CD1c-positive myeloid dendritic cell (primary cell): ENCODE results near the gene DCUN1D3.
"Not testable (repeated sequence)": the region's sequence is repeated elsewhere in the genome, so short reads cannot be mapped to it uniquely, and the experiment has no call there.

ENCODE experiments used
- DNase-seq: peaks from one replicate; pipeline ENCODE4 v3.0.0-alpha.2; 2016; ENCODE audit errors: extremely low spot score

DCUN1D3 gene

DNA sequence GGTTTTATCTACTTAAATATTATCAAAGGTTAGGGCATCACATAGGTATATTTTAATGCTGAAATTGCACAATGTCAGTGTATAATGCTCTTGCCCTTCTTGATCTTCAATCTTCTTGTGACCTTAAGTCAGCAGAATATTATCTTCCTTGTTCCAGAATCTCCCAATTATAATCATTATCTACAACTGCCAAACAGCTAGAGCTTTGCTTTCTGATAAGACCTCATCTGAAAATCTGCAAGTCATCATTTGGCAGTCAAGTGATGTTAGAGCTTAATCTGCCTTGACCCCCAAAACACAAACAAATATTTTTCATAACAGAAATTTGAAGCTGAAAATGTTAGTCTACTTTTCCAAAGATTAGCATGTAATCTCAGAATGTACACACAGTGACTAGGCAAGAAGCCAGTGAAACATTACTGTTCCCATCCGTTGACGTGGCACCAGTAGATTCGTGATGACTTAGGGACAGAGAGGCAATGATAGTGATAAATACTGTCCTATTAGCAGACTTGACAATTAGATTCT, 74.1 kb downstream of the DCUN1D3 start:
- no peak for DNase-seq

DNA sequence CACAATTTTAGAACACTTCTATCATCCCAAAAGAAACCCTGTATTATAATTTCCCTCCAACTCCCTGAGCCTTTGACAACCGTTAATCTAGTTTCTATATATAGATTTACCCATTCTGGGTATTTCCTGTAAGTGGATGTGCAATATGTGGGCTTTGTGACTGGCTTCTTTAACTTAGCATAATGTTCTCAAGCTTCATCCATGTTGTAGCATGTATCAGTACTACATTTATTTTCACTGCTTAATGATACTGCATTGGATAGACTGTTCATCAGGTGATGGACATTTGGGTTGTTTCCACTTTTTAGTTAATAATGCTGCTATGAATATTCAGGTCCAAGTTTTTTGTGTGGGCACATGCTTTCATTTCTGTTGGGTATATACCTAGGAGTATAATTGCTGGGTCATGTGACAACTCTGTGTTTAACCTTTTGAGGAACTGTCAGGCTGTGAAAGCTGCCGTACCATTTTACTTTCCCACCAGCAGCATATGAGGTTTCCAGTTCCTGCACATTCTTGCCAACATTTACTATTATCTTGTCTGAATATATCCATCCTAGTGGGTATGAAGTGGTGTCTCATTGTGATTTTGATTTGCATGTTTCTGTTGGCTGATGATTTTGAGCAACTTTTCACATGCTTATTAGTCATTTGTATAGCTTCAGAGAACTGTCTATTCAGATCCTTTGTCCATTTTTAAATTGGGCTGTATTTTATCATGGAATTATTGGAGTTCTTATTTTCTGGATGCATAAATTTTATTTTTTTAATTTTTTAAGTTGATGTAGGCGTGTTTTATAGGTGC, 77.4 kb downstream of the DCUN1D3 start:
- no peak for DNase-seq

DNA sequence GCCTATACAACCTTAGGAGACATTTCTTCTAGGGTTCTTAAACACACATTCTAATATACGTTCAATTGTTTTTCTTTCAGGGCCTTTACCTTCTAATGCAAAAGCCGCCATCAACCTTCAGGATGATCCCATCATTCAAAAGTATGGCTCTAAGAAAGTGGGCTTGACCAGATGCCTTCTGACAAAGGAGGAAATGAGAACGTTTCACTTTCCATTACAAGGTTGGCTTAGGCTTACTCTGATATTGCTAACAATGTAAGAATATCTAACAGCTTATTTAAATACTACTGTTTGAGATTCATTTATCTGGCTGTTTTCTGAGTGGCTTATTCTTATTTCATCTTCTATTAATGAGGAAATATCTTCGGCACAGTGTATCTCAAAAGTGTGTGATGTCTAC, 78.5 kb downstream of the DCUN1D3 start:
- DNase-seq, result no peak

DNA sequence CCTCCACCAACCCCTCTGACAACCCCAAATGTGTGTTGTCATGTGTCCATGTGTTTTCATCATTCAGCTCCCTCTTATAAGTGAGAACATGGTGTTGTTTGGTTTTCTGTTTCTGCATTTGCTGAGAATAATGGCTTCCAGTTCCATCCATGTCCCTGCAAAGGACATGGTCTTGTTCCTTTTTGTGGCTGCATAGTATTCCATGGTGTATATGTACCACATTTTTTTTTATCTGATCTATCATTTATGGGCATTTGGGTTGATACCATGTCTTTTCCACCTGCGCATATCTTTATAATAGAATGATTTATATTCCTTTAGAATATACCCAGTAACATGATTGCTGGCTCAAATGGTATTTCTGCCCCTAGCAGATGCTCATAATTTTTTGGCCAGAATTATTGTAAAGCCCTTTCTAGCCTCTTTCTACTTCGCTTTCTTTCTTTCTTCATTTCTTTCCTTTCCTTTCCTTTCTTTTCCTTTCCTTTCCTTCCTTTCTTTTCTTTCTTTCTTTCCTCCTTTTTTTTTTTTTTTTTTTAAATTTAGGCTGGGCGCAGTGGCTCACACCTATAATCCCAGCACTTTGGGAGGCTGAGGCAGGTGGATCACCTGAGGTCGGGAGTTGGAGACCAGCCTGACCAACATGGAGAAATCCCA, 81.1 kb downstream of the DCUN1D3 start:
- DNase-seq, result no peak

DNA sequence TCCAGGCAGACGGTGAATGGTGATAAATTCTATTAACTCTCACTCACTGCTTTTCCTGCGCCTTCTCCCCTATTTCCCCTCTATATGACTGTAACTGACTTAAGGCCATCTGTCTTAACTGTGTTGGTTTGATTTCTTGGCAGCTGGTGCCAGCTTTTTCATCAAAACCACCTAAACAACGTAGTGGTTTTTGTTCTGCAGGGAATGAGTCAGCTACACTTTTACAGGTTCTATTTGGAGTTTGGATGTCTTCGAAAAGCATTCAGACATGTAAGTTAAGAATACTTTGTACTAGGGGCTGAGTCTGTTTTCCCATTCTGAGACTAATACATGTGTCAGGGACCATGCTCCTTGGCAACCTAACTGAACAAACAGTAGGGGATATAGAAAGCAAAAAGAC, 85.4 kb downstream of the DCUN1D3 start:
- no peak for DNase-seq

DNA sequence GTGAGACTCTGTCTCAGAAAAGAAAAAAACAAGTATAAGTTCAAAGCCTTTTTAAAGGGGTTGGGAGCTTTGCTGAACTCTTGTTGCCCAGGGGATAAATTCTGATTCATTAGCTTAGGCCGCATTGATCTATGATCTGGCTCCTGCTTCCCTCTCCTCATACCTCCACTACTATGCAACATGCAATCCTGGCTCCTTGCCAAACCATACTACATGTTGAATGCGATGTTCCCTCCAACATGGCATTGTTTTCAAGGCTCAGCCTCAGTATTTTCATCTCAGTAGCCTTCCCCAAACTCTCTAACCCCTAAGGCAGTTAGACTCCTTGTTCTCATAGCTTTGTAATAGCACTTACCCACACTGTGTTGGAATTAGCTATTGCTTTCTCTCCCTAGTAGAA, 87.6 kb downstream of the DCUN1D3 start:
- DNase-seq, result no peak

DNA sequence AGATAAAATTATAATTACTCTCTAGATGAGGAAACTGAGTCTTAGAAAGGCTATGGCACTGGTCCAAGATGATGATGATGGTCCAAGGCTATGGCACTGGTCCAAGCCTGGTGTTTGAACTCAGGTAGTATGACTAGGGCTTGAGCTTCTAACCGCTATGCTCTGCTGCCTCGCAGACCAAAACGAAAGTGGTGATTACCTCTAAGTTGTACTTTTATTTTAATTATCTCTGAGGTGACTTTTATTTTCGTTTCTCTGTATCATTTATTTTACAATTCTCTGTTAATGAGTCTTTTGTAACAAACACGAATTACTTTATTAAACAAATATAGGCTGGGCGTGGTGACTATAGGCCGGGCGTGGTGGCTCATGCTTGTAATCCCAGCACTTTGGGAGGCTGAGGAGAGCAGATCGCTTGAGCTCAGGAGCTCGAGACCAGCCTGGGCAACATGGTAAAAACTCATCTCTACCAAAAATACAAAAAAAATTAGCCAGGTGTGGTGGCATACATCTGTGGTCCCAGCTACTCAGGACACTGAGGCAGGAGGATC, 88.2 kb downstream of the DCUN1D3 start:
- no peak for DNase-seq

DNA sequence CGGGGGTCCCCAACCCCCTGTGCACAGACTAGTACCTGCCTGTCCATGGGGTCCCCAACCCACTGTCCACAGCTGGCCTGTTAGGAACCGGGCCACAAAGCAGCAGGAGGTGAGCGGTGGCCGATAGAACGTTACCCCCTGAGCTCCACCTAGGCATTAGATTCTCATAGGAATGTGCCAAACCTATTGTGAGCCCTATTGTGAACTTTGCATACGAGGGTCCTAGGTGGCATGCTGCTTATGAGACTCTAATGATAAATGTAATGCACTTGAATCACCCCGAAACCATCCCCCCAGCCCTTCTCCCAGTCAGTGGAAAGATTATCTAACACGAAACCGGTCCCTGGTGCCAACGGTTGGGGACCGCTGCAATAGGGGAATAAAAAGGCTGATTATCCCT, 92.3 kb downstream of the DCUN1D3 start:
- no peak for DNase-seq

DNA sequence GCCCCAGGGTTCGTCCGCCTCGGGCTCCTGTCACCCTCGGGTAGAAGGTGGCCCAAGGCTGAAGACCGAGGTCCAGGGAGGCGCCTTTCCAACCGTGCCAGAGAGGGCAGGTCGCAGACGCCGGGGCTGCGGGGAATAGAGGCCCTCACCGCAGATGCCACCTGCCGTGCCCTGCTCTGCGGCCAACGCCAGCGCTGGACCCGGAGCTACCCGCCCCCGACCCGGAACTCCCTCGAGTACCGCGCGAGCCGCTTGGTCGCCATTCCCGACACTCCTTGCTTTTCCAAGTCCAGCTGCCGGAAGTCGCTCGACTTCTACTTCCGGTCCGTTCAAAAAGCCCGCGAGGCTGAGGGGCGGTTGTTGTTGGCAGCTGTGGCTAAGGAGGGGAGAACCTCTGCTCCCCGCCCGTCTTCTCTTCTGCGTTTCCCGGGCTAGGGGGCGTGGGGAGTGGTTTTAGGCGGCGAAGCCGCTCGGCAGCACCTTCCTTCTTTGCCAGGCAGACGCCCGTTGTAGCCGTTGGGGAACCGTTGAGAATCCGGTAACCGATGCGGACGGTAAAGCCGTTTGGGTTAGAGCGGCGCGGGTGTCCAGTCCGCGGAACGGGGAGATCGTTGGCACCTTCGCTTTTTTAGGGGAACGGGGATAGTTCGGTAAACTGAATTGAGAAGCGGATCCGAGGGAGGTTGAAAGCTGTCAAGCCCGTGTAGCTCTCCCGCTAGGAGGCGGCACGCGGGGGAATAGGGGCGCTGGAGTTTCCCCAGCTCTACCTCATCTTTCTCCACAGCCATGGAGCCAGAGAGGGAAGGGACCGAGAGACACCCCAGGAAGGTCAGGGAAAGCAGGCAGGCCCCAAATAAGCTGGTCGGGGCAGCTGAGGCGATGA, 93.7 kb downstream of the DCUN1D3 start, which contains the start of the genes ERI2 and REXO5:
Gene ERI2, minus strand, starts transcription at position 305 of the 883 bp plus-strand sequence. Its CDS starts 42 bp downstream, at position 263.
Gene REXO5, plus strand, starts transcription at position 360 of the 883 bp plus-strand sequence. Its CDS starts 427 bp downstream, at position 787.
- peak; percentile 96 for DNase-seq

DNA sequence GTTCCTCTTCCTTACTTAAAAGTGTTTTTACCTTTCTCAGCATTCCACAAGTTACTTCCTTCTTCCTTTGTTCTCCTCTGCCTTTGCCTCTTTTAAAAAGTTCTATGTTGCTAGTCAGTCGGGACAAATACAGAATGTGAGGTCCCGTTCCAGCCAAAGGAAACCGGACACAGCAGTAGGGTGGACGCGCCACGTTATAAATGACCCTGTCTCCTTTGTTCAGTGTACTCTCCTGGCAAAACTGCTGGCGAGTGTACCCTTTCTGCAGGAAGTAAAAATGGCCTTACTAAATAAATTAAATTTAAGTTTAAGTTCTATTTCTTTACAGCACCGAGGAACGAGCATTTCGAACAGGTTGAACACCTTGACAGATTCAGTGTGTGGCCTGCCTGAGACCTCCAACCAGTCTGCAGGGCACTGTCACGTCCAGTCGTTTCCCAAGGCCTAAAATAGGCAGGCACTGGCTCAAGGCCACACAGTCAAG, 94.4 kb downstream of the DCUN1D3 start:
- DNase-seq, result not testable (repeated sequence)
